Heart left ventricle (tissue), 16 donors: ENCODE data around the gene FGF9. TPM values are rescaled to one million over a fixed set of nuclear protein-coding genes. Genes with fewer than 3 reads are reported as not detected.

Source experiments
- ATAC-seq, 4 donors: fragments of 200-7000 bp; cut with Tn5 transposase; one replicate each; pipeline ENCODE4 v1.9.1; 2020 to 2022; ENCODE audit warnings: moderate library complexity in 4 of 4, mild to moderate bottlenecking in 3 of 4, moderate number of reproducible peaks in 1 of 4
- DNase-seq, 5 donors: peaks; one replicate each; pipeline ENCODE4 v3.0.0-alpha.2; 2020
- H3K27ac ChIP-seq, 12 donors: fragments of 200-600 bp; sonication (generic) in 4 of 12; one replicate each; pipeline versions ENCODE4 v1.5.0 to v1.8.0; 2016 to 2022; ENCODE audit warnings: mild to moderate bottlenecking in 2 of 12
- H3K27me3 ChIP-seq, 9 donors: fragments of 200-600 bp; sonication (generic) in 2 of 9; one replicate each; pipeline versions ENCODE4 v1.5.1 to v1.8.0; 2016 to 2022; ENCODE audit warnings: mild to moderate bottlenecking in 3 of 9
- H3K36me3 ChIP-seq, 9 donors: fragments of 200-600 bp; sonication (generic) in 2 of 9; one replicate each; pipeline versions ENCODE4 v1.5.0 to v1.8.0; 2018 to 2022; ENCODE audit warnings: mild to moderate bottlenecking in 2 of 9
- H3K4me1 ChIP-seq, 12 donors: fragments of 200-600 bp; sonication (generic) in 4 of 12; one replicate each; pipeline versions ENCODE4 v1.5.0 to v1.8.0; 2016 to 2022; ENCODE audit warnings: mild to moderate bottlenecking in 3 of 12
- H3K4me3 ChIP-seq, 12 donors: fragments of 200-600 bp; sonication (generic) in 4 of 12; one replicate each; pipeline versions ENCODE4 v1.5.0 to v1.8.0; 2017 to 2022; ENCODE audit warnings: mild to moderate bottlenecking in 9 of 12, moderate library complexity in 4 of 12
- H3K9me3 ChIP-seq, 12 donors: fragments of 200-600 bp; sonication (generic) in 4 of 12; one replicate each; pipeline versions ENCODE4 v1.5.0 to v1.8.0; 2016 to 2022; ENCODE audit warnings: mild to moderate bottlenecking in 1 of 12
- POLR2A ChIP-seq, 2 donors: fragments of 450-650 bp; IDR thresholded peaks; one replicate each; pipeline ENCODE4 v1.6.1; 2017; ENCODE audit warnings: antibody characterized with exemption in 2 of 2, mild to moderate bottlenecking in 2 of 2, moderate library complexity in 2 of 2
- WGBS, 4 donors: extraction: QIAGEN DNeasy Blood & Tissue Kit in 2 of 4; methylation state at CpG; one replicate each; pipeline versions ENCODE4 v1.1.5 to v1.1.7; 2013 to 2018; 5-methylcytosine and 5-hydroxymethylcytosine counted together
- intact Hi-C, 10 donors: fragments of 100-400 bp; cut with DNase I; formaldehyde crosslinking; loops; one replicate each; pipeline versions ENCODE4 v1.11.1 to v1.14.2; 2022
- polyA plus RNA-seq, 2 donors: library from polyadenylated mRNA; stranded (reverse); fragments of 200-250 nt; gene quantifications; one replicate each; pipeline ENCODE4 v1.2.3, GENCODE V29; 2013
- total RNA-seq, 9 donors: library from RNA; depleted of rRNA in 2 of 9; stranded (reverse); fragments of >200 nt in 2 of 9; fragmentation: NEBNext Ultra II Directional in 3 of 9; extraction: Animal tissue kit (Norgen Biotek cat#: 25700) in 3 of 9; gene quantifications; one replicate each; pipeline versions ENCODE4 v1.1.0 to v1.2.4, GENCODE V29; 2016 to 2023
- TF ChIP-seq, protein P1 (sequence below), 12 donors: fragments of 200-600 bp; sonication (generic) in 4 of 12; IDR thresholded peaks; one replicate each; pipeline versions ENCODE4 v1.5.0 to v1.8.0; 2018 to 2022; ENCODE audit warnings: antibody characterized with exemption in 12 of 12, mild to moderate bottlenecking in 5 of 12
- donor health status: ischemic (EF 13 %, LVEDD 7.1; RV severe dilation, severe dysfunction).
- donor health status: healthy with polysubstance abuse.
- donor health status: DM: no; HTN: yes; CAD: no.
- donor health status: DM: no; HTN: no; CAD: no.
- donor health status: ischemic (EF 25% LVEDD 6.9; RV normal size, moderate dysfunction).
- donor health status: ischemic (EF 25% LVEDD 5.7; RV mildly dilated, moderate dysfunction).
- donor health status: healthy.
- donor health status: DM: yes; HTN: yes; CAD: no.
- donor health status: ischemic (EF 35%, LVEDD 5.7; RV mildly dilated, moderate dysfunction).
- donor health status: nonischemic (EF 11% LVEDD 7.7; RV severe dilation, severe dysfunction).
- donor health status: DM: yes; HTN: yes; CAD: no.
- donor health status: PGD.
- donor health status: ischemic (EF 29% LVEDD 5.4; RV normal size, mild dysfunction).
- donor health status: nonischemic (EF 23%, LVEDD 6.1; RV moderate dilation, normal function).

FGF9 gene
- total and polyA plus RNA-seq, 11 donors = 1.7 to 12.5 (median 7.6) TPM

DNA sequence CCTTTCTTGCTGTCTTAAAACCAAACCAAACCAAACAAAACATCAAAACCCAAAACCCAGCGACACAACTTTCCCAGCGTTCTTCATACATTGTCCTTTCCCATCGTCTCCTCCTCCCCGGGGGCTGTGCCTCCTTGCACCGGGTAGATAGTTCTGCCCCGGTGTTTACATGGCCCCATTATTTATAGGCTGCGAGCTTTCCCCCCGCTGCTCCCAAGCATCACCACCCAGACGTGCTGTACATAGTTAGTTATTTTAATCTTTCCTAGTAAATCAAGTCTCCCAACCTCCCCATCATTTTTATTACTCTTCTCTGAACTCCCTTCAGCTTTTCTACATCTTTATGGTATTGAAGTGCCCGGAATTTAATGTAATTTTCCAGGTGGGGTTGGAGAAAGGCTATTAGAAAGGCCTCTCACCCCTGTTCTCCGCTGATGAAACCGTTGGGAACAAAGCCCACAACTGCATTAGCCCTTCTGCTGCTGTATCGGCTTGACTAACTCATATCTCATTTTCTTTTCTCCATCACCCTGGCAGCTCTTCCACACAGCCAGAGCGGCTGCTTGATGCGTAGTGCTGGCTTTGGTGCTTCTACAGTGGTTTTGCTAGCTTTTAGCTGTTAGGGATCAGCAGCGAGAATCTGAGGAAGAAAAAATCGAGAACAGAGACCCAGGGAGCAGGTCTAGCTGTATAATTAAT is 53.1 kb downstream of the FGF9 start:
- WGBS, 4 donors = 87 to 88% (median 88%) methylated on average over 17 of the region's 17 CpGs
- Histone ChIP-seq H3K9me3 (no peaks in the 10 kb centered on the region), H3K4me1 (no peaks in the 10 kb centered on the region), H3K36me3 (no peaks in the 10 kb centered on the region), H3K4me3 (no peak overlapping the region), H3K27ac (no peak overlapping the region), H3K27me3 (no peaks in the 10 kb centered on the region)
- DNase-seq = no peak
- TF ChIP-seq POLR2A (IDR thresholded peaks at IDR 0.05) = no peak
- TF ChIP-seq, protein P1, sequence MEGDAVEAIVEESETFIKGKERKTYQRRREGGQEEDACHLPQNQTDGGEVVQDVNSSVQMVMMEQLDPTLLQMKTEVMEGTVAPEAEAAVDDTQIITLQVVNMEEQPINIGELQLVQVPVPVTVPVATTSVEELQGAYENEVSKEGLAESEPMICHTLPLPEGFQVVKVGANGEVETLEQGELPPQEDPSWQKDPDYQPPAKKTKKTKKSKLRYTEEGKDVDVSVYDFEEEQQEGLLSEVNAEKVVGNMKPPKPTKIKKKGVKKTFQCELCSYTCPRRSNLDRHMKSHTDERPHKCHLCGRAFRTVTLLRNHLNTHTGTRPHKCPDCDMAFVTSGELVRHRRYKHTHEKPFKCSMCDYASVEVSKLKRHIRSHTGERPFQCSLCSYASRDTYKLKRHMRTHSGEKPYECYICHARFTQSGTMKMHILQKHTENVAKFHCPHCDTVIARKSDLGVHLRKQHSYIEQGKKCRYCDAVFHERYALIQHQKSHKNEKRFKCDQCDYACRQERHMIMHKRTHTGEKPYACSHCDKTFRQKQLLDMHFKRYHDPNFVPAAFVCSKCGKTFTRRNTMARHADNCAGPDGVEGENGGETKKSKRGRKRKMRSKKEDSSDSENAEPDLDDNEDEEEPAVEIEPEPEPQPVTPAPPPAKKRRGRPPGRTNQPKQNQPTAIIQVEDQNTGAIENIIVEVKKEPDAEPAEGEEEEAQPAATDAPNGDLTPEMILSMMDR (IDR thresholded peaks at IDR 0.05) = no peak
- intact Hi-C loops = no loop called here
- ATAC-seq = no peak

GRCh38 chr13:21730186-21730880 is 59.5 kb downstream of the FGF9 start:
- Histone ChIP-seq H3K4me3 (no peak overlapping the region), H3K9me3 (peaks cover 0 to 8% (median 1%) of the 10 kb centered on the region in 12 donors), H3K36me3 (no peaks in the 10 kb centered on the region), H3K27me3 (no peaks in the 10 kb centered on the region), H3K4me1 (no peaks in the 10 kb centered on the region), H3K27ac (no peak overlapping the region)
- no peak for TF ChIP-seq POLR2A (IDR thresholded peaks at IDR 0.05)
- TF ChIP-seq, protein P1 (IDR thresholded peaks at IDR 0.05) = no peak
- 74 to 82% (median 78%) methylated on average over 9 of the region's 9 CpGs for WGBS, 4 donors
- intact Hi-C loops = no loop called here
- DNase-seq (no peak), ATAC-seq (no peak)

DNA sequence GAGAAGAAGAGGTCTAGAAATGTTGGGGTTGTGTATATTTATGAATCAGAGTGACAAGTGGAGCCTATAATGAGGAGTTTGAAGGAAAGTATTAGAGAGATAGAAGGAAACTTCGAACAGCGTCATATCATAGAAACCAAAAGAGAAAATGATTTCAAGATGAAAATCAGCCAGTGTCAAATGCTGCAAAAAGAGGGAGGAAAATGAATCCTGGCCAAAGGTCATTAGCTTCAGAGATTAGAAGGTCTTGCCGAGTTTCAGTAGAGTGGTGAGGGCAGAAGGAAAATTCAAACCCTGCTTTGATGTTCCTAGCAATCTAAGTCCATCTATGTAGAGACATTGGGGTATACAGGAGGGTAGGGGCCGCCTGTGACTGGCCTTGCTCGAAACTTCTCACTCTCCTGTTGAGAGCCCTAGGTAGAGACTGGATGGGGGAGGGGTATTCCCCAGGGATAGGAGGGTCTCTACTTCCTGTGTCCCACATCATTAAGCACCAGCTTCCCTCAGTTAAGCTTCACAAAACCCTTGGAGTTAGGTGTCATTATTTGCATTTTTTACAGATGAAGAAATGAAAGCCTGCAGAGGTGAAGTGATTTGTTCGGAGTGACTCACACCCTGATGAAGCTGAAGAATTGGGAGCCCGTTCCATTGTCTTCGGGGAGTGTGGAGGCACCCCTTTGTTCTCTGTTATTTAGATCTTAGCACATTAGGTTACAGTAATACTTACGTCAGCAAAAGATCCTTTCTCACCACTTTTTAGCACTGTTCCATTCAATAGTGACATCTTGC is 62.8 kb downstream of the FGF9 start:
- no peak for TF ChIP-seq POLR2A (IDR thresholded peaks at IDR 0.05)
- TF ChIP-seq, protein P1 (IDR thresholded peaks at IDR 0.05) = no peak

DNA sequence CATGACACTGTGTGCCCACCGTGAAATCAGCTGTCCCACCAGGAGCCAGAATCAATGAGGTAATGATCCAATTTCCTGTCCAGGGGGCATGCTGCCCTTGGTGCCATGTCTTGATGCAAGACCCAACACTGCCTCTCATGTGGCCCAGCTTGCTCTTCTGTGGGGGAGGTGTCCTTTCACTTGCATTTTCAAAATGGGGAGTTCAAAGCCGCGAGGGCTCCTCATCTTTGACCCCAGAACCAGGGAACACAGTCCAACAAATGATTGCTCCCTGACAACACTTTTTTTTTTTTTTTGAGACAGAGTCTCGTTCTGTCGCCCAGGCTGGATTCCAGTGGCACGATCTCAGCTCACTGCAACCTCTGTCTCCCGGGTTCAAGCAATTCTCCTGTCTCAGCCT is 64.1 kb downstream of the FGF9 start:
- H3K9me3 ChIP-seq = peaks cover 0 to 8% (median 1%) of the 10 kb centered on the region in 12 donors
- TF ChIP-seq POLR2A (IDR thresholded peaks at IDR 0.05) = no peak
- TF ChIP-seq, protein P1 (IDR thresholded peaks at IDR 0.05) = no peak
- 82 to 92% (median 89%) methylated on average over 7 of the region's 7 CpGs for WGBS, 4 donors
- H3K4me3 ChIP-seq = no peak overlapping the region
- DNase-seq = no peak
- no peak overlapping the region for H3K27ac ChIP-seq
- H3K27me3 ChIP-seq = no peaks in the 10 kb centered on the region
- H3K4me1 ChIP-seq = peaks cover 0 to 14% (median 0%) of the 10 kb centered on the region in 12 donors
- no peak for ATAC-seq
- intact Hi-C loops = loop anchor here in 1 of 10 donors (5.0 kb wide), 1 partner anchor 63 kb away; the partner anchor contains the start of gene FGF9
- no peaks in the 10 kb centered on the region for H3K36me3 ChIP-seq

More for the DNA sequence above, 62.8 kb downstream of the FGF9 start:
- DNase-seq (no peak), ATAC-seq (no peak)
- intact Hi-C loops = no loop called here
- no peaks in the 10 kb centered on the region for H3K27me3 ChIP-seq
- H3K4me1 ChIP-seq = peaks cover 0 to 14% (median 0%) of the 10 kb centered on the region in 12 donors
- WGBS, 4 donors = 64 to 73% (median 70%) methylated on average over 9 of the region's 9 CpGs
- no peaks in the 10 kb centered on the region for H3K36me3 ChIP-seq
- no peak overlapping the region for H3K27ac ChIP-seq
- no peak overlapping the region for H3K4me3 ChIP-seq
- H3K9me3 ChIP-seq = peaks cover 0 to 8% (median 1%) of the 10 kb centered on the region in 12 donors
